PC-9 (cell line): ENCODE measurements around the gene SNAP47. TPM values are rescaled to one million over a fixed set of nuclear protein-coding genes. Genes with fewer than 3 reads are reported as not detected.

Experiments
- BruUV-seq: library from RNA; stranded (reverse); fragments of 400-500 nt; replicated peaks from 2 replicates; lab custom pipeline; 2021; lab: Mats Ljungman, UMichigan
- CTCF ChIA-PET: fragments of 300-600 bp; sonication (Branson Sonifier 250); formaldehyde crosslinking; loops from one replicate; lab custom pipeline; 2022; ENCODE audit warnings: antibody characterized with exemption; lab: Charles Lee
- POLR2A ChIA-PET: fragments of 300-600 bp; sonication (Branson Sonifier 250); formaldehyde crosslinking; loops from one replicate; lab custom pipeline; 2022; ENCODE audit warnings: antibody characterized with exemption; ENCODE audit not compliant: unreplicated experiment; lab: Charles Lee
- DNase-seq, 2 experiments: peaks; one replicate each; pipeline versions ENCODE4 v3.0.0 to v3.0.0-alpha.2; 2015 to 2022; ENCODE audit warnings: mixed read lengths in 1 of 2
- H2AFZ ChIP-seq: fragments of 200-600 bp; sonication (generic); 2 replicates; pipeline ENCODE4 v1.8.1; 2017; ENCODE audit warnings: antibody characterized with exemption
- H3F3A ChIP-seq: fragments of 200-600 bp; sonication (generic); 2 replicates; pipeline ENCODE4 v1.8.1; 2017; ENCODE audit warnings: antibody characterized with exemption, mild to moderate bottlenecking, low read depth; ENCODE audit not compliant: insufficient read depth
- H3K27ac ChIP-seq: fragments of 200-600 bp; sonication (generic); 2 replicates; pipeline ENCODE4 v1.6.1; 2016; ENCODE audit warnings: mixed run types
- H3K27me3 ChIP-seq: fragments of 200-600 bp; sonication (generic); 2 replicates; pipeline ENCODE4 v1.6.1; 2016; ENCODE audit warnings: low read depth, mixed run types; ENCODE audit not compliant: insufficient read depth
- H3K36me3 ChIP-seq: fragments of 200-600 bp; sonication (generic); 2 replicates; pipeline ENCODE4 v1.6.1; 2016; ENCODE audit warnings: low read depth, mixed run types
- H3K4me1 ChIP-seq: fragments of 200-600 bp; sonication (generic); replicated peaks from 2 replicates; pipeline ENCODE4 v1.6.1; 2016; ENCODE audit warnings: mixed run types; ENCODE audit not compliant: insufficient read depth
- H3K4me2 ChIP-seq: fragments of 200-600 bp; sonication (generic); 2 replicates; pipeline ENCODE4 v1.6.1; 2017; ENCODE audit warnings: mixed run types
- H3K4me3 ChIP-seq: fragments of 200-600 bp; sonication (generic); 2 replicates; pipeline ENCODE4 v1.6.1; 2016; ENCODE audit warnings: mixed run types
- H3K79me2 ChIP-seq: fragments of 200-600 bp; sonication (generic); 2 replicates; pipeline ENCODE4 v1.6.1; 2017; ENCODE audit warnings: low read depth, mixed run types
- H3K9me2 ChIP-seq: fragments of 200-600 bp; sonication (generic); 2 replicates; pipeline ENCODE4 v1.8.1; 2017; ENCODE audit warnings: mild to moderate bottlenecking; ENCODE audit not compliant: insufficient read depth
- H3K9me3 ChIP-seq: fragments of 200-600 bp; sonication (generic); 2 replicates; pipeline ENCODE4 v1.8.1; 2016; ENCODE audit warnings: low read depth; ENCODE audit not compliant: insufficient read depth
- H4K20me1 ChIP-seq: fragments of 200-600 bp; sonication (generic); 2 replicates; pipeline ENCODE4 v1.8.1; 2017; ENCODE audit not compliant: insufficient read depth
- CTCF ChIP-seq: fragments of 200-600 bp; sonication (generic); conservative IDR thresholded peaks from 2 replicates; pipeline ENCODE4 v1.6.1; 2017; ENCODE audit warnings: mixed run types, antibody characterized with exemption, mild to moderate bottlenecking, moderate library complexity
- EZH2 ChIP-seq: fragments of 200-600 bp; sonication (generic); IDR thresholded peaks from 2 replicates; pipeline ENCODE4 v1.8.0; 2017; ENCODE audit warnings: antibody characterized with exemption, low read depth
- intact Hi-C: fragments of 100-400 bp; cut with micrococcal nuclease; formaldehyde crosslinking; loops from one replicate; pipeline ENCODE4 v1.10.0; 2022; ENCODE audit not compliant: unreplicated experiment
- total RNA-seq: library from RNA; stranded (reverse); gene quantifications from 2 replicates; pipeline ENCODE4 v1.2.3, GENCODE V29; 2021

Gene SNAP47
- total RNA-seq, 1 experiment from 2014 or later: 70.2 TPM

- Histone ChIP-seq H3K27ac (no peak overlapping the region), H3K79me2 (no peaks in the 10 kb centered on the region), H3F3A (no peaks in the 10 kb centered on the region), H3K27me3 (no peaks in the 10 kb centered on the region), H3K36me3 (no peaks in the 10 kb centered on the region), H3K4me3 (no peak overlapping the region), H4K20me1 (no peaks in the 10 kb centered on the region), H3K4me2 (no peak overlapping the region), H2AFZ (no peak overlapping the region), H3K9me2 (no peaks in the 10 kb centered on the region), H3K9me3 (no peaks in the 10 kb centered on the region), H3K4me1 (no peaks in the 10 kb centered on the region)
- ChIA-PET POLR2A (no interaction called here), CTCF (no interaction called here)
- intact Hi-C loops: no loop called here
- no peak for TF ChIP-seq CTCF
- TF ChIP-seq EZH2: no peak
- BruUV-seq: no TSS peak
- DNase-seq: no peak
Observed at GRCh38 chr1:227798078-227798802, 63.0 kb downstream of the SNAP47 start.

GRCh38 chr1:227799756-227800155 lies 64.5 kb downstream of the SNAP47 start:
- DNase-seq: no peak
- H3K36me3 ChIP-seq: no peaks in the 10 kb centered on the region
- H4K20me1 ChIP-seq: no peaks in the 10 kb centered on the region
- no peaks in the 10 kb centered on the region for H3K9me2 ChIP-seq
- no peak for TF ChIP-seq CTCF
- H3K27me3 ChIP-seq: no peaks in the 10 kb centered on the region
- H3K4me1 ChIP-seq: peaks cover 2% of the 10 kb centered on the region; the same call in 1 of the 2 replicates
- no peaks in the 10 kb centered on the region for H3K9me3 ChIP-seq
- intact Hi-C loops: no loop called here
- H3K4me2 ChIP-seq: no peak overlapping the region
- ChIA-PET POLR2A (no interaction called here), CTCF (no interaction called here)
- no peak overlapping the region for H3K4me3 ChIP-seq
- H3F3A ChIP-seq: no peaks in the 10 kb centered on the region
- H2AFZ ChIP-seq: no peak overlapping the region
- no TSS peak for BruUV-seq
- no peaks in the 10 kb centered on the region for H3K79me2 ChIP-seq
- no peak overlapping the region for H3K27ac ChIP-seq

GRCh38 chr1:227803933-227804332 lies 68.7 kb downstream of the SNAP47 start:
- Histone ChIP-seq H4K20me1 (no peaks in the 10 kb centered on the region), H3K9me3 (no peaks in the 10 kb centered on the region), H3K4me3 (no peak overlapping the region), H3K9me2 (no peaks in the 10 kb centered on the region), H3K27ac (no peak overlapping the region), H3K79me2 (no peaks in the 10 kb centered on the region), H3K4me1 (peaks cover 20% of the 10 kb centered on the region), H2AFZ (no peak overlapping the region), H3K36me3 (no peaks in the 10 kb centered on the region), H3K27me3 (no peaks in the 10 kb centered on the region), H3K4me2 (no peak overlapping the region), H3F3A (peaks cover 16% of the 10 kb centered on the region)
- ChIA-PET POLR2A (no interaction called here), CTCF (no interaction called here)
- BruUV-seq: no TSS peak
- TF ChIP-seq CTCF: no peak
- TF ChIP-seq EZH2: no peak
- intact Hi-C loops: no loop called here
- no peak for DNase-seq
